ENCODE data around the gene PTPRD.

DNA sequence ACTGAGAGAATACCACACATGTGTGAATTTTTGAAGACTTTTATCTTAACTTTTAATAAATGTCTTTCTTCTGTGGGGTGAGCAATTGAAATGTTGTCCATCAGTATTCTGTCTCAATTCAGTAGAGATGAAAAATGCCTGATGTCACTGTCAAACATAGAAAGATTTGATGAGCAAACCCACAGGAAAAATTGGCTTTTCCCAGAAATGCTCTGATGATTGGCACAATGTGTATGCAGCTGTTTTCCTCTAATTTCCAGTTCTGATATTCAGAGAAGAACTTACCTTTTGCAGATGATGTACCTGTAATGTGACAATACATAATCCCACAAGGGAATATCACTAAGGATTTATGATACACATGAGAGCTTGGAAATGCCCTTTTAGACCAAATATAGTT lies 340.0 kb downstream of the PTPRD start:
- TF ChIP-seq EZH2 (IDR thresholded peaks at IDR 0.05) (no peak), POLR2AphosphoS5 (IDR thresholded peaks at IDR 0.05; ENCODE audit: borderline replicate concordance, low read depth, low read length) (no peak), FOXP2 (optimal IDR thresholded peaks at IDR 0.05; ENCODE audit: control extremely low read depth, extremely low read length, insufficient read depth) (no peak)
